Cardiac septum (tissue), 1 donor: ENCODE data around the gene TENT4B. TPM values are rescaled to one million over a fixed set of nuclear protein-coding genes. Genes with fewer than 3 reads are reported as not detected.
A peak's percentile ranks its signal among the peaks of the same experiment; 100 is the strongest.
"Not testable (repeated sequence)": the region's sequence is repeated elsewhere in the genome, so short reads cannot be mapped to it uniquely, and the experiment has no call there.

ENCODE experiments used
- DNase-seq: peaks from one replicate; pipeline ENCODE4 v3.0.0-alpha.2; 2020; ENCODE audit warnings: low spot score
- intact Hi-C: fragments of 100-400 bp; cut with DNase I; formaldehyde crosslinking; loops from one replicate; pipeline ENCODE4 v1.14.0; 2022
- total RNA-seq: library from RNA; stranded (reverse); fragmentation: NEBNext Ultra II Directional; extraction: Animal tissue kit (Norgen Biotek cat#: 25700); gene quantifications from one replicate; pipeline ENCODE4 v1.2.1, GENCODE V29; 2021
- donor health status: DM: no; HTN: no; CAD: no.

Gene TENT4B
- total RNA-seq, 1 donor from 2014 or later = 9.1 TPM

DNA sequence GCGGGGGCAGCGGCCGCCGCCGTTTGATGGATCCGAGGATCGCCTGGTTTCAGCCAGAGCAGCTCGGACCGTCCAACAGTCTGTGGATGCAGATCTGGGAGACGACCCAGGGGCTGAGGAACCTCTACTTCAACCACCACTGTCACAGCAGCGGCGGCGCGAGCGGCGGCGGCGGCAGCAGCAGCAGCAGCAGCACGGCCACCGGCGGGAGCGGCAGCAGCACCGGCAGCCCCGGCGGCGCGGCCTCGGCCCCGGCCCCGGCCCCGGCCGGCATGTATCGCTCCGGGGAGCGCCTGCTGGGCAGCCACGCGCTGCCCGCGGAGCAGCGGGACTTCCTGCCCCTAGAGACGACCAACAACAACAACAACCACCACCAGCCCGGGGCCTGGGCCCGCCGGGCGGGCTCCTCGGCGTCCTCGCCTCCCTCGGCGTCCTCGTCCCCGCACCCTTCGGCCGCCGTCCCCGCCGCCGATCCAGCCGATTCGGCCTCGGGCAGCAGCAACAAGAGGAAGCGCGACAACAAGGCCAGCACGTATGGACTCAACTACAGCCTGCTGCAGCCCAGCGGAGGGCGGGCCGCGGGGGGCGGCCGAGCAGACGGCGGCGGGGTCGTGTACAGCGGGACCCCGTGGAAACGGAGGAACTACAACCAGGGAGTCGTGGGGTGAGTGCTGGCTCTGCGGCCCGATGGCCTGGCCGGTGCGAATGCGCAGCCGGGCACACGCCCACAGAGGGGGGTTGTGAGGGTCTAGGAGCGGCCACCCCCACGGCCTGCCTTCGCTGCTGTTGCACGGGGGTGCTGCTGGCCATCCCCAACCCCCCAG is 702 bp downstream of the TENT4B start:
- DNase-seq = peak; percentile 80
- intact Hi-C loops = loop anchor here (2.0 to 5.0 kb wide), 3 partner anchors 57 to 127 kb away; partner anchors contain the start of gene CNEP1R1

- no peak for DNase-seq
- intact Hi-C loops = loop anchor here (2.0 to 5.0 kb wide), 3 partner anchors 56 to 127 kb away; partner anchors contain the start of gene CNEP1R1
Observed at GRCh38 chr16:50154420-50154950, 1.4 kb downstream of the TENT4B start.

GRCh38 chr16:50155925-50156324 is 2.8 kb downstream of the TENT4B start:
- intact Hi-C loops = loop anchor here (2.0 kb wide), 2 partner anchors 55 to 89 kb away; no protein-coding TSS in a partner anchor

GRCh38 chr16:50156590-50156989 is 3.5 kb downstream of the TENT4B start:
- no peak for DNase-seq
- intact Hi-C loops = no loop called here

More at GRCh38 chr16:50155925-50156324, 2.8 kb downstream of the TENT4B start:
- no peak for DNase-seq

DNA sequence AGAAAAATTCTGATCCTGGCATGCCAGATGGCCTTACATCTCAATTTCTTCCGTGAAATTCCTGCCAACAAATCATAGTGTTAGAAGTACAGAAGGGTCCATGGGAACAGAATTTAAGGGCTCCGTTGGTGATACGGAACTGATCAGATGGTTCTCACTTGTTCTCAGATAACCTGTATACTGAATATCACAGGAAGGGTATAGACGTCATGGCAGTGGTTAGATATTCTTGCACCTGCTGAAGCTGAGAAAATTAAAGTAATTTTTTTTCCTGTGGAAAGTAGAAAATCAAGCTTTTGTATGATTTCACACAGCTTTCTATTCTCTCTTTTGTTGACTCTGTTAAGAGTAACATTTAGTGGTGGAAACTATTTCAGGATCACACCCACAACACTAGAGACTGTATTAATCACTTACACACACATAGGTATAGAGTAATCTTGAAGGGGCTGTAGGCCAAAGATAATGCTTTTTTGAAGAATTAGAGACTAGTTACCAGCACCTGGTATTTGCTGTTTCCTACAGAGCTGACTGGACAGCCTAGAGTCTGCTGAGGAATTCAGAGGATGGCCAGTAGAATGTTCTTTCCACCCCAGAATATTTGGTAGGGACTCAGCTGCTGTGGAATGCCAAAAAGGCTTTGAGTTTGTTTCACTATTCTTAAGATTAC is 7.5 kb downstream of the TENT4B start:
- no peak for DNase-seq
- intact Hi-C loops = no loop called here

- intact Hi-C loops = no loop called here
- no peak for DNase-seq
Observed at GRCh38 chr16:50161950-50162349, 8.8 kb downstream of the TENT4B start.

DNA sequence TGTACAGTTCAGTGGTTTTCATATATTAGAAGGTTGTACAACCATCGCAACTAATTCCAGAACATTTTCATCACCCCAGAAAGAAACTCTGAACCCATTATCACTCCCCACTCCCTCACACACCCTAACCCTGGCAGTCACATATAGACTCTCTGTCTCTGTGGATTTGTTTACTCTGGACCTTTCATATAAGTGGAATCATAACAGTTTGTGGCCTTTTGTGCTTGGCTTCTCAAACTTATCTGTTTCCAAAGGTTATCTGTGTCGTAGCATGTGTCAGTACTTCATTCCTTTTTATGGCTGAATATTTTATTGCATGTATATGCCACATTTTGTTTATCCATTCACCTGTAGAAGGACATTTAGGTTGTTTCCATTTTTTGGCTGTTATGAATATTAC is 12.4 kb downstream of the TENT4B start:
- intact Hi-C loops = no loop called here
- no peak for DNase-seq

GRCh38 chr16:50166511-50167500 is 13.7 kb downstream of the TENT4B start:
- DNase-seq = no peak
- intact Hi-C loops = no loop called here

GRCh38 chr16:50167556-50167955 is 14.4 kb downstream of the TENT4B start:
- no peak for DNase-seq
- intact Hi-C loops = no loop called here

DNA sequence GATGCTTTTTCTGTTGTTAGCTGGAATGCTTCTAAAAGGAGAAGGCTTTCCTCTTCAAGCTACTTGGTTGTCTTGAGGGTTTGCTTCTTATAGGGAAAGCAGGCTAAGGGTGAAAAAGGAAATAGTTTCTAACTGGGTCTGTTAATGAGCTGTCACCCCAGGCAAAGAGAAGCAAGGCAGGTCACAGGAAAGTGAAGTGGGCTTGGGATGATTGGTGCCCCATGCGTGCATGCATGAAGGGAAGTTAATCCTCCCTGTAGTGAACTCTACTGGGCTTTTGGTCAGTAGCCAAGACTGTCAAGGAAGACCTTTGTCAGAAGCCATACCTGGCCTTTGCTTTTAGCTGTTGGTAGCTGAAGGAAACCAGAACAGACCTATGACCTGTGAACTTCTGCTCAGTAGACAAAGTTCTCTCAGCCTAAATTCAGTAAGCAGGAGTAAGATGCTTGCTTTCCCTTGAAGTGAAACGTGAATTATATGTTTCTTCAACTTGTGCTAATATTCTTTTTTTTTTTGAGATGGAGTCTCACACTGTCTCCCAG is 16.5 kb downstream of the TENT4B start:
- intact Hi-C loops = no loop called here
- no peak for DNase-seq

DNA sequence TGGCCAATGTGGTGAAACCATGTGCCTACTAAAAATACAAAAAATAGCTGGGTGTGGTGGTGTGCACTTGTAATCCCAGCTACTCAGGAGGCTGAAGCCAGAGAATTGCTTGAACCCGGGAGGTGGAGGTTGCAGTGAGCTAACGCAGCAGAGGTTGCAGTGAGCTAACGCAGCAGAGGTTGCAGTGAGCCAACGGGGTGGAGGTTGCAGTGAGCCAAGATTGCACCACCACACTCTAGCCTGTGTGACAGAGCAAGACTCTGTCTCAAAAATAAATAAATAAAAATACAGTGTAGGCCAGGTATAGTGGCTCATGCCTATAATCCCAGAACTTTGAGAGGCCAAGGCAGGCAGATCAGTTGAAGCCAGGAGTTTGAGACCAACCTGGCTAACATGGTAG is 18.7 kb downstream of the TENT4B start:
- DNase-seq, intact Hi-C loops: not testable (repeated sequence)

DNA sequence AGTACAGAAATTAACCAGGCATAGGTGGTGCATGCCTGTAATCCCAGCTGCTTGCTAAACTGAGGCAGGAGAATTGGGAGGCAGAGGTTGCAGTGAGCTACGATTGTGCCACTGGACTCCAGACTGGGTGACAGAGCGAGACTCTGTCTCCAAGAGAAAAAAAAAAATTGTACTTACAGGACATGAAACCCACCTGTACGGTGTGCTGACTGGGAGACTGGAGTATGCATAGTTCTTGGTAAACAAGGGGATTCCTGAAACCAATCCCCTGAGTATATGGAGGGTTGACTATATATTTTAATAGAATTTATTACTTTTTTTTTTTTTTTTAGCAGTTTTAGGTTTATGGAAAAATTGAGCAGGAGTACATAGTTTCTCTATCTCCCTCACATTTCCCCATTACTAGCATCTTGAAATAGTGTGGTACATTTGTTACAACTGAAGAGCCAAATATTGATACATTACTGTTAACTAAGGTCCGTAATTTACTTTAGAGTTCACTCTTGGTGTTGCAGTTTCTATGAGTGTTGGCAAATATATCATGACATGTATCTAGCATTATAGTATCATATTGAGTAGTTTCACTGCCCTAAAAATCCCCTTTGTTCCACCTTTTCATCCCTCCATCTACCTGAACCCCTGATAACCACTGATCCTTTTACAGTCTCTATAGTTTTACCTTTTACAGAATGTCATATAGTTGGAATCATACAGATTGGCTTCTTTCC is 19.3 kb downstream of the TENT4B start:
- DNase-seq = no peak
- intact Hi-C loops = no loop called here

- no peak for DNase-seq
- intact Hi-C loops = no loop called here
Observed at GRCh38 chr16:50173316-50173715, 20.2 kb downstream of the TENT4B start.

- DNase-seq = no peak
- intact Hi-C loops = no loop called here
Observed at GRCh38 chr16:50178491-50178941, 25.4 kb downstream of the TENT4B start.

GRCh38 chr16:50182441-50182840 is 29.3 kb downstream of the TENT4B start:
- intact Hi-C loops = no loop called here
- DNase-seq = no peak

- intact Hi-C loops = no loop called here
- no peak for DNase-seq
Observed at GRCh38 chr16:50183316-50183715, 30.2 kb downstream of the TENT4B start.

DNA sequence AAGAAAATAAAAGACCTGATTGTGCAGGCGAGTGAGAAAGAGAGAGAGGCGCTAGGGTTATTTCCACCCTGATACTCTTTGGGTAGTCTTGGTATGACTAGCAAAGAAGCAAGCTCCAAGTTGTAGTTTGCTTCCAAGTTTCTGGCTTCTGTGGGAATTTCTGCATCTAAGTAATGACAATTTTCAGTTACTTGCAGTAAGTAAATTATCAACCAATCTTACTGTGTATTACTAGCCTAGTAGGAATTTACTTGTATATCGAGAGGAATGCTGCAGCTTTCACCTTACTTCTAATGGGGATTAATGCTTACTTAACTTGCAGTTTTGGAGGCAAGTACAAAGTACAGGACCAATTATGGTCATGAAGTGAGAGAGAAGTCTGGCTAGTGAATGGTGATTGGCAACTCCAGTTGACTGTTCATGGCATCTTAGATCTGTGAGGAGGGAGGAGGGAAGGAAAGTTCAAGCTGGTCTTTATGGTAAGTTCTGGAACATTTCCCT is 31.9 kb downstream of the TENT4B start:
- intact Hi-C loops = no loop called here
- no peak for DNase-seq

DNA sequence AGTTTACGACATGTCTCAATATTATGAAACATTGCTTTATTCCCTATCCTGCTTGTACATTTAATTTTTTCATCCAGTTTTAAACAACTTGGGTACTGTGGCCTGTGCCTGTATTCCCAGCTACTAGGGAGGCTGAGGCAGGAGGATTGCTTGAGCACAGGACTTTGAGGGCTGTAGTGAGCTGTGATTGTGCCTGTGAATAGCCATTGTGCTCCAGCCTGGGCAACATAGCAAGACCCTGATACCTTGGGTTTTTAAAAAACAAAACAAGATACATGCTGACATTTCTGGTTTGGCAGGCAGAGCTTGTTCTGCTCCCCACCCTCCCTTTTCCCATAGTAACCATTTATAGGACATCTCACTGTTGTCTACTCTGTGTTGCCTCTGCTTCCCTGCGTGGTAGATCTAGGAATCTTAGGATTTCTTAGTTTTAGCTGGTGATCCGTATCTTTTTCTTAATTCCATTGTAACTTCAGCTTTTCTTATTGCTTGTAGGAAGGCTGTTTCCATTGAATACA is 35.6 kb downstream of the TENT4B start:
- intact Hi-C loops = no loop called here

More for the DNA sequence above, 35.6 kb downstream of the TENT4B start:
- DNase-seq = no peak
